ENCODE results near the gene APMAP. TPM values are rescaled to one million over a fixed set of nuclear protein-coding genes. Genes with fewer than 3 reads are reported as not detected.

APMAP gene
- total RNA-seq, 2 donors from 2014 or later: 43.9 to 63.3 TPM

GRCh38 chr20:24917797-24918578 is 74.6 kb downstream of the APMAP start:
- Histone ChIP-seq H3K27ac (no peak overlapping the region), H3K9ac (ENCODE audit: low read depth in 2 of 2, low read length in 2 of 2) (no peak overlapping the region), H3K4me1 (no peaks in the 10 kb centered on the region), H3K36me3 (no peaks in the 10 kb centered on the region), H3K4me3 (no peak overlapping the region), H3K27me3 (no peaks in the 10 kb centered on the region), H3K9me3 (no peaks in the 10 kb centered on the region)
- intact Hi-C loops (cut with DNase I): loop anchor here (5.0 kb wide), 3 partner anchors 616 to 981 kb away; no protein-coding TSS in a partner anchor
- DNase-seq: peak; percentile 54
- peak; percentile 87 for TF ChIP-seq CTCF (IDR thresholded peaks at IDR 0.05)

GRCh38 chr20:24917056-24917455 is 75.5 kb downstream of the APMAP start:
- DNase-seq: peak; percentile 2
- intact Hi-C loops (cut with DNase I): loop anchor here (5.0 kb wide), 3 partner anchors 615 to 980 kb away; no protein-coding TSS in a partner anchor

GRCh38 chr20:24916412-24916811 is 76.1 kb downstream of the APMAP start:
- Histone ChIP-seq H3K4me3 (no peak overlapping the region), H3K27me3 (no peaks in the 10 kb centered on the region), H3K9me3 (no peaks in the 10 kb centered on the region), H3K4me1 (no peaks in the 10 kb centered on the region), H3K36me3 (no peaks in the 10 kb centered on the region), H3K27ac (no peak overlapping the region), H3K9ac (ENCODE audit: low read depth in 2 of 2, low read length in 2 of 2) (no peak overlapping the region)
- no peak for TF ChIP-seq CTCF (IDR thresholded peaks at IDR 0.05)
- DNase-seq: peak; percentile 6
- intact Hi-C loops (cut with DNase I): loop anchor here (5.0 kb wide), 3 partner anchors 614 to 979 kb away; no protein-coding TSS in a partner anchor

More at GRCh38 chr20:24917056-24917455, 75.5 kb downstream of the APMAP start:
- TF ChIP-seq CTCF (IDR thresholded peaks at IDR 0.05): no peak
- Histone ChIP-seq H3K27ac (no peak overlapping the region), H3K4me3 (no peak overlapping the region), H3K4me1 (no peaks in the 10 kb centered on the region), H3K9ac (ENCODE audit: low read depth in 2 of 2, low read length in 2 of 2) (no peak overlapping the region), H3K36me3 (no peaks in the 10 kb centered on the region), H3K27me3 (no peaks in the 10 kb centered on the region), H3K9me3 (no peaks in the 10 kb centered on the region)

GRCh38 chr20:24915892-24916291 is 76.7 kb downstream of the APMAP start:
- no peak for TF ChIP-seq CTCF (IDR thresholded peaks at IDR 0.05)
- no peaks in the 10 kb centered on the region for H3K27me3 ChIP-seq
- no peaks in the 10 kb centered on the region for H3K4me1 ChIP-seq
- intact Hi-C loops (cut with DNase I): loop anchor here (5.0 kb wide), 3 partner anchors 614 to 979 kb away; no protein-coding TSS in a partner anchor
- H3K9me3 ChIP-seq: no peaks in the 10 kb centered on the region
- no peak overlapping the region for H3K27ac ChIP-seq
- H3K4me3 ChIP-seq: no peak overlapping the region
- H3K9ac ChIP-seq (ENCODE audit: low read depth in 2 of 2, low read length in 2 of 2): no peak overlapping the region
- peak; percentile 12 for DNase-seq
- H3K36me3 ChIP-seq: no peaks in the 10 kb centered on the region

GRCh38 chr20:24915440-24915839 is 77.1 kb downstream of the APMAP start:
- H3K36me3 ChIP-seq: no peaks in the 10 kb centered on the region
- no peak for TF ChIP-seq CTCF (IDR thresholded peaks at IDR 0.05)
- DNase-seq: peak; percentile 2
- no peak overlapping the region for H3K27ac ChIP-seq
- H3K27me3 ChIP-seq: no peaks in the 10 kb centered on the region
- H3K4me3 ChIP-seq: no peak overlapping the region
- H3K9ac ChIP-seq (ENCODE audit: low read depth in 2 of 2, low read length in 2 of 2): no peak overlapping the region
- no peaks in the 10 kb centered on the region for H3K4me1 ChIP-seq
- intact Hi-C loops (cut with DNase I): loop anchor here (5.0 kb wide), 3 partner anchors 613 to 978 kb away; no protein-coding TSS in a partner anchor
- H3K9me3 ChIP-seq: no peaks in the 10 kb centered on the region
